GM19455 (cell line): ENCODE results near the gene COL4A1.

Experiments
- ATAC-seq: cut with Tn5 transposase; IDR thresholded peaks from one replicate; pipeline ENCODE4 v1.9.1; 2021; ENCODE audit not compliant: unreplicated experiment

Gene COL4A1

DNA sequence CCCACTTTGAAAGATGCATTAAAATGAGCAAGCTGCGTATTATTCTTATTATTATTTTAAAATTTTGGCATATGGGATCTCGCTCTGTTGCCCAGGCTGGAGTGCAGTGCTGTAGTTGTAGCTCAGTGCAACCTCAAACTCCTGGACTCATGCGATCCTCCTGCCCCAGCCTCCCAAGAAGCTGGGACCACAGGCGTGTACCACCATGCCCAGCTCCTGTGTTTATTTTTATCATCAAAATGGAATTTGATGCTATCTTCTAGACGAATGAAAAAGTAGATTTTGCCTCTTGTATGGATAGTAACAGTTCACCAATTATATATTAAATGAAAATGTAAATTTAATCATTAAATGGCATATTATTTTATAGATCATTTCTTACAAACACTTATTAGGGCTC is 43.6 kb downstream of the COL4A1 start:
- ATAC-seq: no peak

GRCh38 chr13:110262508-110263291 is 44.3 kb downstream of the COL4A1 start:
- no peak for ATAC-seq

DNA sequence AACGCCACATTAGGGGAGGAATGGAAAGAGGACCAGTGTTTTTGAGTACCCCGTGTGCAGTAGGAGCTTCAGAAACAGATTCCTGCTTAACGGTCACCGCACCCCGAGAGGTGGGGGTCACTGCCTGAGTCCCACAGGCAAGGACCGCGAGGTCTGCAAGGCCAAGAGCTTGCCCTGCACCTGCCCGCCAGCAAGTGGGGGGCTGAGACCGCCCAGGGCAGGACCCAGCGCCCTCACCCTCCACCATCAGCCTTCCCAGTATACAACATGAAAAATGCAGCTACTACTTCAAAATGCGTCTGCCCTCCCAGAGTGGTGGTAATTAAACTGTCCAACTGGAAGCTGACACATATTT is 44.9 kb downstream of the COL4A1 start:
- no peak for ATAC-seq

- no peak for ATAC-seq
Observed at GRCh38 chr13:110261166-110262081, 45.5 kb downstream of the COL4A1 start.

DNA sequence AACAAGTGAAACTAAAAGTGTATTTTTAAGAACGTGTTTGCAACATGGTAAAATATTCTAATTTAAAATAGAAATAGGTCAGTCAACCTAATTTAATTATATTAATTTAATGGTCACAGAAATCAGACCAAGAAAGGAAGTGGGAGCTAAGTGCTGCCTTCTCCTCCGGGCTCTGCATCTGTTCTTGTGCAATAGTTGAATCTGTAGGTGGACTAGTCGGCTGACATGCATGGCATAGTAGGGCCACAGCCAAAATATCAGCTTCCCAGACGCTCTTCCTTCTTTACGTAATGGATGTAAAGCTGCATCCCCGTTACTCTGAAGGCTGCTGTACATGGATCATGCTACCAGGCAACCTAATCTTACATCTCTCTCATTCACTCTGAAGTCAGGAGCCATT is 47.3 kb downstream of the COL4A1 start:
- ATAC-seq: no peak

DNA sequence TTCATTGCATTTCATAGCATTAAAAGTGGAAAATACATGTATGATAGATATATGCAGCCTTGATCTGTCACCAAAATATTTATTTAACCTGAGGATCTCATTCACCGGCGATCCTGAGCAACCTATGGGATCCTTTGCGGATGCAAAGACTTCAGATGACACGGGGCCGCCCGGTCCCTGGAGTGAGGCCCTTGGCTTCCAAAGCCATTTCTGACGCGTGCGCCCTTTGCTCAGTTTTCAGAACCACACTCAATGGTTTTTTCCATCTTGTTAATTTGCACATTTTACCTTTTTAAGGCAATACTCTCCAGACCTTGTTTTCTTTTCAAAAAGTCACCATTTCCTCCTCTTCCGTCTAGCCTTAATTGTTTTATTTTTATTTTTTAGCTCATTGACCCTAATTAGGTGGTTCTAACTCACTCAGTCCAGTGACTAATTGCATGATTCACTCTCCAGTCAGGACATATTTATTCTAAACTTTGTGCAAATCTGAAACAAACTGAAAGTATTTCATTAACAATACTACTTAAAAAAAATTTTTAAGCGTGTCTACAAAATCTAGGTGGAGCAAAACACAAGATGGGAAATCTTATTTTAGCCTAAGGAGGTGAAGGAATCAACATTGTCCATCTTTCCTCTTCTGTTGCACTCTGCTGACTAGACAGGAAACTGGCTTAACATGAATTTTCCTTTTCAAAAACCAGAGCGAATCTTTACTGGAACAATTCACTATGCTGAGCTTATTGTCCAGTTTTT is 47.9 kb downstream of the COL4A1 start:
- no peak for ATAC-seq

GRCh38 chr13:110257408-110257807 is 49.5 kb downstream of the COL4A1 start:
- ATAC-seq: no peak

GRCh38 chr13:110256126-110256905 is 50.6 kb downstream of the COL4A1 start:
- ATAC-seq: no peak

DNA sequence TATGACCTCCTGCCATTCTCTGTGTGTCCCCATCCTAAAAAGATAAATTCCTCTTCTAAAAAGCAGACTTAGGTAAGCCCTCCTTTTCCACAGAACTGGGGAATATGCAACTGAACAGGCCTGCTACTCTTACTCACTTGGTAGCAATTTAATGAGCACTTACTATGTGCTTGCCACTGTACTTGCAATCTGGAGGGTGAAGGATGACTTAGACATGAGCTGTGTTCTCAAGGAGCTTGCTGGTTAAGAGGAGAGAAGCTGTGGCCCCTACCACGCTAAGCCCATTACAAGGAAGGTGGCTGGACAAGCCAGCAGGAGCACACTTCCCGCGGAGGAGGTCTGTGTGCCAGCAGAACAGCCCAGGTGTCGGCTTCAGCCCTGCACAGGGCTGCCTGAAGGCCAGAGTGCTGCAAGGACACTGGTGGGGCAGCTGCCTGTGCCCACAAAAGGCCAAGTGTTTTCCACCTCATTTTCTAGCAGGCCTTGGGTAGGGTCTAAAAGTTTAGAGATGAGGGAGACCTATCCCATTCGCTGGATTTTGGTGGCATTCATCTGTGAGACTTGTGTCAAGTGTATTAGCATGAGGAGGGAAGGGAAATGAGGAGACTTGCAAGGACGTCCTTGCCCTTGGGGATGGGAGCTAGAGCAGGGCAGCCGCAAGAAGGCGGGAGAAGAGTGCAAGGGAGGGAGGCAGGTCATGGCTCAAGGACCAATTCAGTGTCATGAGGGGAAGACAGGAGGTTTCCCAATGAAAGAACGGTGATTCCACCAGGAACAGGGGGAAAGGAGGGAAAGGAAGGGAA is 52.0 kb downstream of the COL4A1 start:
- ATAC-seq: no peak

DNA sequence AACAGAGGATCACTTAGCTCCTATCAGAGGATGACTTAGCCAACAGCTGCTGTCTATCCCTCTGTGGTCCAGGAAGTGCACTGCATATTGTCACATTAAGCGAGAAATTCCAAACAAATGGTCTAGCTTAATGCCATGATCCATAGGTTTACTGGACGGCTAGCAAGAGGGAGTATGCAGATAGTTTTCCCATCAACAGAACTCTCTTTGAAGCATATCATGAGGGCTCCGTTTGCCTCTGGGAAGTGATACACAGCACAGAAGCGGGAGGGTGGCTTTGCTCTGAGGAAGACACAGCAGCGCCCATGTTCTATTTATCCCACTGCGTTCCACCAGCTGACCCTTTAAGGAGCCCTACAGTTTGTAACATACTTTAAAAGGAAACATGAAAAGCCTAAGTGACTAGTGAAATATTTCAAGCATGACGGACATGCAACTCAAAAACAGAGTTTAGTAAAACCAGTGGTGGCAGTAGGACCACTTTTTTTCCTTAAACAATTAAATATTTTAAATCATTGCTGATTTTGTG is 52.7 kb downstream of the COL4A1 start:
- ATAC-seq: no peak

GRCh38 chr13:110251193-110251819 is 55.7 kb downstream of the COL4A1 start:
- ATAC-seq: no peak

DNA sequence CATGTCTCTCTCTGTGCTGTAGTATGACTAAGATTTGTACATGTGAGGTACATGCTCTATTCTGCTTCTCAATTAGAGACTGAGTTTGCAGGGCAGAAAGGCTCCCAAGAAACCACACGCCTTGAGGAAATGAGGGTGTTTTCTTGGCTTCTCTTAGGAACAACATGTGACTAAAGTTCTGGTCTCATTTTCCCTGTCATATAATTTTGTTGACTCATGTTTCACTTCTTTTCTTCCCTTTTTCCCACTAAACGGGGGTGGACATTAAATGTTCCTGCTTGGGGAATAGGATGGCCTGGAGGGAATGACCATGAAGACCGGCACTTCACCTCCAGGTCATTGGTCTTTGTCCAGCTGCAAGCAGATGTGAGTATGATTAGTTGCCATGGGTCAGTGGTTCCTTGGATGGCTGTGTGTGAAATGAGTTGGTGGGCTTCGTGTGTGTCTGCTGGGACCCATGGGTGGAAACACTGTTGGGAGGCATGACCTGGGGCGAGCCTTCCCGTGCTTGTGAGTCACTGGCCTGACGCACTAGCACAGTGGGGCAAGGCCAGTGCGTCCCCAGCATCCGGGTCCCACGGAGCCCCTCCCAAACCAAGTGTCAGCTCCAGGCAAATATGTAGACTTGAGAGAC is 56.6 kb downstream of the COL4A1 start:
- no peak for ATAC-seq

DNA sequence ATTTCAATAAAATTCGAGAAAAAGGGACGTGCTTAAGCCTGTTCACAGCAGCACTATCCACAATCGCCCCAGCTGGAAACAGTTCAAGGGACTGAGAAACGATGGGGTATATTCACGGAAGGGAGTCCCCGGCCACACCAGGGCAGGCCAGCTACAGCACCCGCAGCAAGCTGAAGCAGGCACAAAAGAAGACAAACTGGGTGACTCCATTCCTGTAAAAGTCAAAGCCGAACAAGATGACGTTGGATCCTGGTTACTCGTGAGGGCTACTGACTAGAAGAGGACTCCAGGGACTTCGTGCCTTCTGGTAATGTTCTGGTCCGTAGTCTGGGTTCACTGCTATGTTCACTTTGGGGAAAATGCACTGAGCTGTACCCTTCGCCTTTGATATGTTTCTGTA is 57.6 kb downstream of the COL4A1 start:
- ATAC-seq: no peak

DNA sequence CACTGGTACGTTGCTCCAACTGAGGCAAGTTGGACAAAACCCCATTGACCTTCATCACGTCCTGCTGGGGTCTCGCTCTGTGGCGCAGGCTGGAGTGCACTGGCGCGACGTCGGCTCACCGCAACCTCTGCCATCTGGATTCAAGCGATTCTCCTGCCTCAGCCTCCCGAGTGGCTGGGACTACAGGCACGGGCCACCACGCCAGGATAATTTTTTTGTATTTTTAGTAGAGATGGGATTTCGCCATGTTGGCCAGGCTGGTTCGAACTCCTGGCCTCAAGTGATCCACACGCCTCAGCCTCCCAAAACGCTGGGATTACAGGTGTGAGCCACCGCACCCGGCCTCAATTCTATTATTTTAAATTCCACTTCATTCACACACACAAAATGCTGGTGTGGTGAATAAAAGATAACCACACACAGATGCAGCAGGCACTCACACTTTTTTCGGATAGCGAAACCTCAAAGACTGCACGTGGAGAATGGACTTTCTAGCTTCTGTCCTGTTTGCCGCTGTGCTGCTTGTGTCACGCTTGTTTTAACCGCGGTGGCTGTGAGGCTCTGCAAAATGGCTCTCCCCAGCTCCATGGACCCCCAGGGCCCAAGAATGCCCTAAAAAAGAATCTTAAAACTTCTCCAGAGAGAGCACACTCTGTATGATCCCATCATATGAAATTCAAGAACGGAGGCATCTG is 58.4 kb downstream of the COL4A1 start:
- no peak for ATAC-seq

GRCh38 chr13:110246530-110246929 is 60.4 kb downstream of the COL4A1 start:
- ATAC-seq: no peak

DNA sequence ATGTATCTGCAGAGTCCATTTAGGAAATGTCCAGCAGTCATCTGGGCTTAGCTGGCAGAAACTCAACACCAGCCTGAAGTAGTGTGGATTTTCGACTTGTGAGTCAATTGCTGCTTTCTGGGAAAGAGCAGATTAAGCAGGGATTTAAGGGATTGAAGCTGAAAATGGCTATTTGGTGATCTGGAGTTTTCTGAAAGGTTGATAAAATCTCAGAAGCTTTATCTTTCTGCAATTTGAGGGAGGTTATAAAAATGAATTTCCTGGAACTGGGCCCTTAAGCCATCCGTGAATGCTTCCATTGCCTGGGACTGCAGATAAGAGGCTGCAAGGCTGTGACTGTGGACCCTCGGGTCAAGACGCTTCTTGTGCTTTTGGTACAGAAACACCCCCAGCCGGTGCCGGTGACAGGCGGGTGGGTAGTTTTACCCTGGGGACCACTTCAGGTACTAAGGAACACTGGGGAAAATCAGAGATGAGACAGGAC is 61.5 kb downstream of the COL4A1 start:
- no peak for ATAC-seq

DNA sequence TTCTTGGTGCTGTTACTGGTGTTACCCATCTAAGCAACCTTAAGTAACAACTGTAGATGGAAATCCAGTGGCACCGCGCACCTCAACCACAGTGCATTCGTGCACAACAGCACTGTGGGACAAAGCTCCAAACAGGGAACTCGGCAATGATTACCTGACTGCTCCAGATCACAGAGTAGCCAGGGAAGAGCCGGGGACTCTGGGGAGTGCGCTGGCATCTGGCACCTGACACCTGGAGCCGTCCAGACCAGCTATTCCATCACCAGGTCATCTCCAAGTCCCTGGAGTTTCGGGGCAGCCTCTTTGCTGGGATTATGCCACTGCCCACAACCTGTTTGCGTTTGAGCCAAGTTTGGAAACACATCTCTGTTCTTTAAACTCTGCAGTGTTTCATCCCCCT is 62.0 kb downstream of the COL4A1 start:
- no peak for ATAC-seq
